DOHH2 (cell line): ENCODE results near the gene IGF2.

Experiments used
- EZH2phosphoT487 ChIP-seq: fragments of 200-600 bp; sonication (generic); IDR thresholded peaks from 2 replicates; pipeline ENCODE4 v1.6.1; 2017; ENCODE audit warnings: borderline replicate concordance, mild to moderate bottlenecking, antibody characterized with exemption, low read length, moderate library complexity, mixed read lengths
- TF ChIP-seq, protein P1 (sequence below): fragments of 200-600 bp; sonication (generic); IDR thresholded peaks from one replicate; pipeline ENCODE4 v1.5.1; 2014; ENCODE audit warnings: antibody characterized with exemption, mild to moderate bottlenecking, low read depth, low read length; ENCODE audit not compliant: poor library complexity, severe bottlenecking

DNA sequence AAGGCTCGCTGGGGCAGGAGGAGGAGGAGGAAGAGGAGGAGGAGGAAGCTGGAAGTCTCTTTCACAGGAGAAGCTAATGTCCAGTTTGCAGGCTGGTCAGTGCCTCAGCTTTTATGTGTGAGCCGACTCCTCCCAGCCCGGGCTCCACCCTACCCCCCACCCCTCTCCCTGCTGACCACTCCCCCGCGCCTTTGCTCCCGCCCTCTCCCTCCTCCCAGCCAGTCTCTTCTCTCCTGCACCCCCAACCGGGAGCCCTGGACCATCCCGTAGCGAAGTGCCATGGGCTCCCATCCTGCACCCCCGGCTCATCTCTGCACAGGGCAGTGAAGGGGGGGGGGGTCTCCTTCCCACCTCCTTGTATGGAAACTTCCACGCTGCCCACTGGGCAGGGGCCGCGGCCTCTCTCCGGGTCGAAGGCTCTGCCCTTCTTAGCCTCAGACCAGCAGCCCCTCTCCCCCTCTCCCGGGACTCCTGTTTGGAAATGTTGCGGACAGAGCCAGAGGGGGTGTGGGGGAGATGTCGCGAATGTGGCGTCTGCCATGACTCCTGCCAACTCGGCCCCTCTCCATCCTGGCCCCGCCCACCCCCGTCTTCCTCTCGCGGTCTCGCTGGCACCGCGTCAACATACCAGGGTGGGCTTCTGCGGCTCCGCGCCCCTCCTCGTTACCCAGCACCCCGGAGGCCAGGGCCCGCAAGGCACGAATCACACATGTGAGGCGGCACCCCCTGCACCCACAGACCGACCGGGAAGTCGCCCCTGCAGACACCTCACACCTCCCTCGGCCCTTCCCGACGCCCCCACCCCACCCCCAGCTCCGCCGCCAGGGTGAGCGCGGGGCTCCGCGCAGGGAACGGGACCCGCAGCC is 1.8 kb downstream of the IGF2 start:
- TF ChIP-seq, protein P1, sequence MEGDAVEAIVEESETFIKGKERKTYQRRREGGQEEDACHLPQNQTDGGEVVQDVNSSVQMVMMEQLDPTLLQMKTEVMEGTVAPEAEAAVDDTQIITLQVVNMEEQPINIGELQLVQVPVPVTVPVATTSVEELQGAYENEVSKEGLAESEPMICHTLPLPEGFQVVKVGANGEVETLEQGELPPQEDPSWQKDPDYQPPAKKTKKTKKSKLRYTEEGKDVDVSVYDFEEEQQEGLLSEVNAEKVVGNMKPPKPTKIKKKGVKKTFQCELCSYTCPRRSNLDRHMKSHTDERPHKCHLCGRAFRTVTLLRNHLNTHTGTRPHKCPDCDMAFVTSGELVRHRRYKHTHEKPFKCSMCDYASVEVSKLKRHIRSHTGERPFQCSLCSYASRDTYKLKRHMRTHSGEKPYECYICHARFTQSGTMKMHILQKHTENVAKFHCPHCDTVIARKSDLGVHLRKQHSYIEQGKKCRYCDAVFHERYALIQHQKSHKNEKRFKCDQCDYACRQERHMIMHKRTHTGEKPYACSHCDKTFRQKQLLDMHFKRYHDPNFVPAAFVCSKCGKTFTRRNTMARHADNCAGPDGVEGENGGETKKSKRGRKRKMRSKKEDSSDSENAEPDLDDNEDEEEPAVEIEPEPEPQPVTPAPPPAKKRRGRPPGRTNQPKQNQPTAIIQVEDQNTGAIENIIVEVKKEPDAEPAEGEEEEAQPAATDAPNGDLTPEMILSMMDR: no peak
- TF ChIP-seq EZH2phosphoT487: no peak
